ENCODE data around the gene GULP1. TPM values are rescaled to one million over a fixed set of nuclear protein-coding genes. Genes with fewer than 3 reads are reported as not detected.

The GULP1 gene
- total RNA-seq, 1 donor from 2014 or later = 39.1 TPM

GRCh38 chr2:188251034-188251433 is 40.6 kb upstream of the GULP1 start:
- no peaks in the 10 kb centered on the region for H3K9me3 Mint-ChIP-seq
- no peak for DNase-seq (ENCODE audit: low read depth, low spot score)
- no peaks in the 10 kb centered on the region for H3K36me3 Mint-ChIP-seq (ENCODE audit: low read depth)
- H3K4me1 Mint-ChIP-seq = no peaks in the 10 kb centered on the region
- H3K27me3 Mint-ChIP-seq (ENCODE audit: low read depth) = no peaks in the 10 kb centered on the region
- H3K4me3 Mint-ChIP-seq = no peak overlapping the region
- TF ChIP-seq, protein P1, sequence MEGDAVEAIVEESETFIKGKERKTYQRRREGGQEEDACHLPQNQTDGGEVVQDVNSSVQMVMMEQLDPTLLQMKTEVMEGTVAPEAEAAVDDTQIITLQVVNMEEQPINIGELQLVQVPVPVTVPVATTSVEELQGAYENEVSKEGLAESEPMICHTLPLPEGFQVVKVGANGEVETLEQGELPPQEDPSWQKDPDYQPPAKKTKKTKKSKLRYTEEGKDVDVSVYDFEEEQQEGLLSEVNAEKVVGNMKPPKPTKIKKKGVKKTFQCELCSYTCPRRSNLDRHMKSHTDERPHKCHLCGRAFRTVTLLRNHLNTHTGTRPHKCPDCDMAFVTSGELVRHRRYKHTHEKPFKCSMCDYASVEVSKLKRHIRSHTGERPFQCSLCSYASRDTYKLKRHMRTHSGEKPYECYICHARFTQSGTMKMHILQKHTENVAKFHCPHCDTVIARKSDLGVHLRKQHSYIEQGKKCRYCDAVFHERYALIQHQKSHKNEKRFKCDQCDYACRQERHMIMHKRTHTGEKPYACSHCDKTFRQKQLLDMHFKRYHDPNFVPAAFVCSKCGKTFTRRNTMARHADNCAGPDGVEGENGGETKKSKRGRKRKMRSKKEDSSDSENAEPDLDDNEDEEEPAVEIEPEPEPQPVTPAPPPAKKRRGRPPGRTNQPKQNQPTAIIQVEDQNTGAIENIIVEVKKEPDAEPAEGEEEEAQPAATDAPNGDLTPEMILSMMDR (conservative IDR thresholded peaks at IDR 0.05) = no peak
- H3K27ac Mint-ChIP-seq (ENCODE audit: unreplicated experiment) = no peak overlapping the region

GRCh38 chr2:188256420-188256819 is 35.3 kb upstream of the GULP1 start:
- no peaks in the 10 kb centered on the region for H3K4me1 Mint-ChIP-seq
- DNase-seq (ENCODE audit: low read depth, low spot score) = no peak
- H3K27ac Mint-ChIP-seq (ENCODE audit: unreplicated experiment) = no peak overlapping the region
- H3K9me3 Mint-ChIP-seq = no peaks in the 10 kb centered on the region
- no peak overlapping the region for H3K4me3 Mint-ChIP-seq
- TF ChIP-seq, protein P1 (conservative IDR thresholded peaks at IDR 0.05) = no peak
- H3K27me3 Mint-ChIP-seq (ENCODE audit: low read depth) = no peaks in the 10 kb centered on the region
- H3K36me3 Mint-ChIP-seq (ENCODE audit: low read depth) = no peaks in the 10 kb centered on the region

DNA sequence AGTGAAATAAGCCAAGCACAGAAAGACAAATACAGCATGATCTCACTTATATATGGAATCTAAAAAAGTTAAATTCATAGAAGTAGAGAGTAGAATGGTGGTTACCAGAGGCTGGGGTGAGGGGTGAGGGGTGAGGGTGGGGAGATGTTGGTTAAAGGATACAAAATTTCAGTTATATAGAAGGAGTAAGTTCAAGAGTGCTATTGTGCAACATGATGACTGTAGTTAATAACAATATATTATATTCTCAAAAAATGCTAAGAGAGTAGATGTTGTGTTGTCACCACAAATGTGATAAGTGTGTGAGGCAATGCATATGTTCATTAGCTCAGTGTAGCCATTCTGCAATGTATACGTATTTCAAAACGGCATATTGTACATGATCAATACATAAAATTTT is 26.4 kb upstream of the GULP1 start:
- no peak for DNase-seq (ENCODE audit: low read depth, low spot score)
- peaks cover 2% of the 10 kb centered on the region for H3K9me3 Mint-ChIP-seq
- H3K27me3 Mint-ChIP-seq (ENCODE audit: low read depth) = no peaks in the 10 kb centered on the region
- no peak overlapping the region for H3K27ac Mint-ChIP-seq (ENCODE audit: unreplicated experiment)
- TF ChIP-seq, protein P1 (conservative IDR thresholded peaks at IDR 0.05) = no peak
- no peak overlapping the region for H3K4me3 Mint-ChIP-seq
- no peaks in the 10 kb centered on the region for H3K36me3 Mint-ChIP-seq (ENCODE audit: low read depth)
- no peaks in the 10 kb centered on the region for H3K4me1 Mint-ChIP-seq

DNA sequence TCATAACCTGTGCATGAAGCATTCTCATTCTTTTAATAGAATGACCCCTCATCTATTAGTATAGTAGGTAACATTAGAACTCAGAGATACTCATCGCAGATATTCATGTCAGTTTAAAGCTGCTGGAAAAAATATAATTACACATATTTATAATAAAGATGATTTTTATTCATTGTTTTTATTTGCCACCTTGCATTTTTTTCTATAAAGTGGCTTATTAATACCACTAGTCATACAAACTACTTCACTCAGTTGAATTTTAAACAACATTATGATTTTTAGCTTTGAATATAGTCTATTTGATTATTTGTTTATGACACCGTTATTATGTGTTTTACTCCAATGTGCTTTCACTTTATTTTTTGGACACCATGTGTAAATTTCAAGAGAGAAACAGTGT is 23.9 kb upstream of the GULP1 start:
- Mint-ChIP-seq H3K27me3 (ENCODE audit: low read depth) (no peaks in the 10 kb centered on the region), H3K9me3 (peaks cover 2% of the 10 kb centered on the region), H3K36me3 (ENCODE audit: low read depth) (no peaks in the 10 kb centered on the region), H3K27ac (ENCODE audit: unreplicated experiment) (no peak overlapping the region), H3K4me1 (no peaks in the 10 kb centered on the region), H3K4me3 (no peak overlapping the region)
- no peak for DNase-seq (ENCODE audit: low read depth, low spot score)
- TF ChIP-seq, protein P1 (conservative IDR thresholded peaks at IDR 0.05) = no peak

DNA sequence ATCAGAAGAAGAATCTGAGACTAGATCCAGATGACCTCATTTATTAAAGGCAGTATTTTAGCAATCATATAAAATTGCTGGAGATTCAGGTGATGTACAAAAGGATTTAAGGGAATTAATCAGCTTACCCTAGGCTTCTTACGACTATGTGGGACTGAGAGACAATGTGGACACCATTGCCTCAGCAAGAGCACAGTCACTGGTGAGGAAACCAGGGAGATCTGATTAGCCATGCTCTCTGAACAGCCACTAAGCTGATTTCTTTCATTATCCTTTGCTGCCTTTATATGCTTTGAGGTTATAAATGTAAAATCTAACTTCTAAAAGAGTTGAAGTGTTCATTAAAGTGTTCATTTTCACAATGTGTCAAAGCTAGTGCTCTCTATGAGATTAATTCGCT is 22.7 kb upstream of the GULP1 start:
- H3K27ac Mint-ChIP-seq (ENCODE audit: unreplicated experiment) = no peak overlapping the region
- H3K36me3 Mint-ChIP-seq (ENCODE audit: low read depth) = no peaks in the 10 kb centered on the region
- no peaks in the 10 kb centered on the region for H3K4me1 Mint-ChIP-seq
- no peaks in the 10 kb centered on the region for H3K27me3 Mint-ChIP-seq (ENCODE audit: low read depth)
- no peak for DNase-seq (ENCODE audit: low read depth, low spot score)
- TF ChIP-seq, protein P1 (conservative IDR thresholded peaks at IDR 0.05) = no peak
- no peak overlapping the region for H3K4me3 Mint-ChIP-seq
- peaks cover 2% of the 10 kb centered on the region for H3K9me3 Mint-ChIP-seq

DNA sequence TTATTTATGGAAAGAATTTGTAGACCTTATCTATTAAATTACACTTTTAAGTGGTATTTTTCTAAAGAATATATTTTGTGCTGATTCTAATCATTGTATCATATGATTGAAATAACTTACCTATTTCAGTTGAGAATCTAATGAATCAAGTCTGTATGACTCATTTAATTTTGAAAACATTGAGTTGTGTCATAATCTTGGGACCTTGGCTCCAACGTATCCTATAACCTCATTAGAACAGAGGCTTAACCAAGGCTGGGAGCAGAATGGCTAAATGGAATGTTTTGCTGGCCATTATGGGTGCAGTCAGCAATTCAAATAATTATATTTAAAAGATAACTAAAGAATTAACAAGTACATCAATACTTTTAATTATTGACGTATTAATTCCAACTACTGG is 19.6 kb upstream of the GULP1 start:
- no peaks in the 10 kb centered on the region for H3K27me3 Mint-ChIP-seq (ENCODE audit: low read depth)

More for the DNA sequence above, 19.6 kb upstream of the GULP1 start:
- H3K27ac Mint-ChIP-seq (ENCODE audit: unreplicated experiment) = no peak overlapping the region
- H3K4me1 Mint-ChIP-seq = no peaks in the 10 kb centered on the region
- no peak overlapping the region for H3K4me3 Mint-ChIP-seq
- no peaks in the 10 kb centered on the region for H3K36me3 Mint-ChIP-seq (ENCODE audit: low read depth)
- H3K9me3 Mint-ChIP-seq = peaks cover 2% of the 10 kb centered on the region
- DNase-seq (ENCODE audit: low read depth, low spot score) = no peak
- TF ChIP-seq, protein P1 (conservative IDR thresholded peaks at IDR 0.05) = no peak

All from neural crest cell (in vitro differentiated cells).